Stimulated activated naive CD4-positive, alpha-beta T cell (primary cell): Measurements from ENCODE around the gene ZNF236.
"Not testable (repeated sequence)": the region's sequence is repeated elsewhere in the genome, so short reads cannot be mapped to it uniquely, and the experiment has no call there.

ENCODE experiments used
- DNase-seq, 6 experiments: peaks; one replicate each; lab custom pipeline; 2025; lab: John Stamatoyannopoulos, UW

The ZNF236 gene

DNA sequence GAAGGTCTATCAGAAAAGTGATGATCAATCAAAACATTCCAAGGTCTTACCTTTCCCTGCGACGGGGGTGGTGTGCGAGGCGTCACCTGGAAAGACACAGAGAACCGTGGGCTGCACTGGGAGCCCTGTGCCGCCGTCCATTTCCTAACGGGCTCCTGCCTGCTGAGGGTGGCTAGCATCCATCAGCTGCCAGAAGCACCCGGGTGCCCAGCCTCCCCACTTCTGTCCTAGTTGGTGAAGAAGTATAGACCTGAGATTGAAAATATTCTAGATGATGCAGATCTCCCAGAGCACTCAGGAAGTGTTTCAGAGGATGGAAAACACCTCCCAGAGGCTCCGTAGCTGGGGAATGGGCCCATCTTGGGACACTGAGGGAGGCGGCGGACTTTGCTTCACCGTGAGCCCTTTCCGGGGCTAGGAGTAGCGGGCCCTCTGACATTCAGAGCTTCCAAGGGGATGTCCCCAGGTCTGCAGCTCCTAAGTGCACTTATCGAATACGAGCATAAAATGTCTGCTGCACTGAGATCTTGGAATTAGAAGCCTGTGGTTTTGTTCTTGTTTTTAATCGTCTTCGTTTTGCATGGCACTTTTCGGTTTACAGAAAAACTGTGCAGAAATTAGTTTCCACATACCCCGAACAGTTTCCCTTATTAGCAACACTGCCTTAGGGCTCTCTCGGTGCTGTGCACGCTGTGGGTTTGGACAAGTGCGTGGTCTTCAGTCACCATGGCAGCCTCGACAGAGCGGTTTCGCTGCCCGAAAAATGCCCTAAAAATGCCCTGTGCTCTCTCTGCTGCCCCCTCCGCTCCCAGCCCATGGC is 166.7 kb downstream of the ZNF236 start:
- no peak for DNase-seq

DNA sequence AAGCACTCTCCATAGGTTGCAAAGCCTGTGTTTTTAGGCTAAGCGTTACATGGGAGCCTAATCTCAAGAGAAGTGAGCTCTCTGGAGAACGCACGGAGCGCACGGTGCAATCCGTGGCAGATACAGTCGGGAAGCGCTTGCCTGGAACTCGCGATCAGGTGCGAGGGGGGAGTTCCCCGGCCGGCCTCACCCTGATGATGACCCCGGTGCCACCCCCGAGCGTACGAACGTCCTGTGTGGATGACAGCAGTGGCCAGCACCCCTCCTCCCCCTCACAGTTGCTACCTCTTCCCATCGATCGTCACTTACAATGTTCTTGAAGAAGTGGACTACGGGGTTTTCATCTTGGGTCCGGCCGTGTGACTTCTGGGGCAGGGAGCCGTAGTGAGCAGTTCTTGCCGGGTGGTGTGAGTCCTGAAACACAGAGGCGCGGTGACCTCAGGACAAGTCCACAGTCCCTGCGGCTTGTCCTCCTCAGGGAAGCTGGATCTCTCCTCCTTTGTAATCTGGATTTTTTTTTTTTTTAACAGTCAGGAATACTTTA is 167.4 kb downstream of the ZNF236 start:
- DNase-seq = no peak

DNA sequence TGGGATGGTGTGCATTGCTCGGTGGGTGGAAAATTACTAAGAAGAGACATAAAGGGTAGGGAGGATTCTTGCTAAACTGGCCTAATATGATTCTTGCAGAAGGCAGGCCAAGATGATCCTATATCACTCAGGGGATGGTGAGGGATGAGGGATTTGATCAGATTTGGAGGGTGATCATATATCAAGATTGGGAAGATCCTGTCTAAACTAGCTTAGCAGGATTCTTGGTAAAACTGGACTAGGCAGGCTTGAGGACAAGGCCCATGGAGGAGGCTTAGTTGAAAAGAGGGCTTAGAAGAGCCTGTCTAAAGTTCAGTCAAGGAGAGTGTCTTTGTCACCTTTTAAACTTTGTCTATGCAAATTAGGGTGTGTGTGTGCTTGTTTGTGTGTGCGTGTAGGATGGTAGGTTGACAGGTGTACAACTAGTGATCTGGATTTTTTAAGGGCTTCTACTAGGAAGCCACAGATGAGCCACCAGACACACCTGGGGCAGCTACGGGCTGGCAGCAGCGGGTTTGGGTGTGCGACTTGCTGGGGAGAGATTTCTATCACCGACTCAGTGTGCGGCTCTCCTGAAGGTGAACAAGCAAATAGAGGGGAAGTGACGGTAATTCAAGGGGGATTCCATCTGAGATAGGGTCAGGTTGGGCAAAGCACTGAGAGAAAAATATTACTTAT is 168.1 kb downstream of the ZNF236 start:
- not testable (repeated sequence) for DNase-seq

DNA sequence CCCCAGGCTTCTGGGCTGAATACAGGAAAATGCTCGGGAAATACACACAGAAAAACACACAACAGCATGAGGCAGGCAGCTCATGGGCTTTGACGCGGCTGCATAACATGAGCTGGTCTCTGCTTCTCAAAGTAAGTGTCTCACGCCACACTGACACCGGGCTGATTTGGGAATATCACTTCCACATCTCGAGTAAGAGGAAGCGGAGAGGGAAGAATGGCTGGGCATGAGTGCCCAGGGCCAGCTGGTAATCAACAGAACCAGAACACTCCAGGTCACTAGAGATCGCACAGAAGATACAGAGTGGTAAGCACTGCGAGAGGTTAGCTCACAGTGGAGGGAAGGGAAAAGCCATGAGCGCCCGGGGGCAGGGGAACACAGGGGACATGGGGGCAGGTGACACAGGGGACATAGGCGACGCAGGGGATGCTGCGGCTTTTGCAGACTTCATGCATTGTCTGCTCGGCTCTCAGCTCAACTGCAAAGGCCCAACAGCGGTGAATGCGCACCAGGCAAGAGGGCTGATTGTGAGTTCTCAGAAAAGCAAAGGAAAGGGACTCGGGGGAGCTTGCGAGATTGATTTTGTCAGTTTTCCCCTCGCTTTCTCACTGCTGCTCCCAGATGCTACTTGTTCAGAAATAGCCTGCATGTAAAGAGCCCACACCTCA is 168.8 kb downstream of the ZNF236 start:
- no peak for DNase-seq

DNA sequence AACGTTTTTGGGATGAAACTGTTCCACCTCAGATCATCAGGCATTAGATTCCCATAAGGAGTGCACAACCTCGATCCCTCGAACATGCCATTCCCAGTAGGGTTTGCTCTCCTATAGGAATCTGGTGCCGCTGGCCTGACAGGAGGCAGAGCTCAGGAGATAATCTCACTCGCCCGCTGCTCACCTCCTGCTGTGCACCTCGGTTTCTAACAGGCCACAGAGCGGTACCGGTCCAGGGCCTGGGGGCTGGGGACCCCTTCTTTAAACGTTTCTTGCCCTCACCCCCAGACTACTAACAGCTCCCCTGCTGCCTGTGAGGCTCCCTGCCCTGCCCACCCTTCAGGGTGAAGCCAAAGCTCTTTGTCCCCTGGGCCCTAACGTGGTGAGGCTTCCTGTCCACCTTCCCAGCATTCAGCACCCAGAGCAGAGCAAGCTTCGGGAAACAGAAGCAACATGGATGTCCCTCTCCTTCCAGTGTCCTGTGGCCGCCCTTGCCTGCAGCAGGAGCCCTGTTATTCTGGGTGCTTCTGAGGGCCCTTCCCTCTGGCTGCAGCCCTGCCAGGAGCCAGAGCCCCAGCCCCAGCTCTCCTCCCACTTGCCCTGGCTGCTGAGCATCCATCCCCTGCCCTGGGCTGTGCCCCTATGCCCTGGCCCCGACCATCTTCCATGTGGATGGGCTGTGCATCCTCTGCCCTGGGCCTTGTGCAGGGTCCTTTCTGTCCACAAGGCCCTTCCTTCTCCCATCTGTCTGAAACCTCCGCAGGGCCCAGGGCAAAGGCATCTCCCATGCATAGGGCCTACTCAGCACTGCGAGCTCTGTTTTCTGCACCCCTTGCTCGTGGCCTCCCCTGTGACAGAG is 170.1 kb downstream of the ZNF236 start:
- DNase-seq = no peak

DNA sequence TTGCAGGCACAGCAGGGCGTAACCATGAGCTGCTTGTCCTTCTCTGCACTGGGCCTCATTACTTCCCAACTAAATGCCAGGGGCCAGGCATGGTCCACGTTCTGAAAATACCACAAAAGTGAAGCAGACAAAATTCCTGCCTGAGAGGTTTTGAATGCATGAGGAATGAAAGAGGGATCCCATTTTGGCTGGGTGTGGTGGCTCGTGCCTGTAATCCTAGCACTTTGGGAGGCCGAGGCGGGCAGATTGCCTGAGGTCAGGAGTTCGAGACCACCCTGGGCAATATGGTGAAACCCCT is 170.7 kb downstream of the ZNF236 start:
- no peak for DNase-seq

DNA sequence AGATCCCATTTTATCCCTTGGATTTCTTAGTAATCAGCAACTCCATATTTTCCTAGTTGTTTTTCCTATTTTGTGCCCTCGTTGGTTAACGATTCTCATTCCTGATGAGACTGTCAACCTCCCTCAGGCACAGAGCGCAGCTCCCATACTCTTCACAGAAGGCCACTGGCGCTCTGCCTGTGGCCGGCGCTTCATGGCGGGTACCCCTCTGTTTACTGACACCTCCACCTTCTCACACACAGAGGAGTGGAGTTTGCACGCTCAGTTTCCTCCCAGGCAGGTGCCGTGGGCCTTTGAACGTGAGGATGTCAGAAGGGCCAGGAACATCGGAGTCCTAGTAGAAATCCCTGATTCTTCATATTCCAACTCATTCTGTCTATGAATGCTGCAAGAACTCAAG is 171.2 kb downstream of the ZNF236 start:
- no peak for DNase-seq

DNA sequence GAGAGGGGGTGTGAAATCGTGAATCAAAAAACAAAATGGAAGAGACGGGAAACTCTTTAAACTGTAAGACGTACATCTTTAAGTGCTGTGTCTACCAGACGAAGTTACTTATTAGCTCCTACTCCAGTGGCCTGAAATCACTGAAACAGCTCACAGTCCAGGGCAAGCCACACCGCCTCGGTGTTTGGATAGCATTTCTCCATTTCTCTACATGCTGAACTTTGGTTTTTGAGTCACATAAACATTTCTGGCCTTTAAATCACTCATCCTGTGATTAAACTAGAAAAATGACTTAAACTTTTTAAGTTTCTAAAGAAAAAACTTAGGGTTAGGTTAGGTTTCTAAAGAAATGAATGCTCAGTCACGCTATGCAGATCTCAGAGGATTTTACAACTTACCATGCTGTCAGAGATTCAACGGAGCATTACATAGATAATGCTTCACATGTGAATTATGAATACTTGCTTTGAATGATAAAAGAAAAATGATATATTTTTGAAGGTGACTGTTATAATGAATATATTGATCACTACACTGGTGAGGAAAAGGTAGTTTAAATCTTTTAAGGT is 171.8 kb downstream of the ZNF236 start:
- DNase-seq = no peak

DNA sequence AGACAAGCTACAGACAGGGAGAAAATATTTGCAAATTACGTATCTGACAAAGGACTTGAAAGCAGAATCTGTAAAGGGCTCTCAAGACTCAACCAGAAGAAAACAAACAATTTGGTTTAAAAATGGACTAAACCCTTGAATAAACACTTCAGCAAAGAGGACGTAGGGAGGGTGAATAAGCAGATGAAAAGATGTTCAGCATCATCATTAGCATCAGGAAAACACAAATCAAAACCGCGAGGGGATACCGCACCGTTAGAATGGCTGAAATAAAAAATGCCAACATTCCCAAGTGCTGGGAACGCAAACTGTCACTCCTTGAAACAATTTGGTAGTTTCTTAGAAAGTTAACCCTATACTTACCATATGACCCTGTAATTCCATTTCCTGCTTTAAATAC is 173.5 kb downstream of the ZNF236 start:
- no peak for DNase-seq

DNA sequence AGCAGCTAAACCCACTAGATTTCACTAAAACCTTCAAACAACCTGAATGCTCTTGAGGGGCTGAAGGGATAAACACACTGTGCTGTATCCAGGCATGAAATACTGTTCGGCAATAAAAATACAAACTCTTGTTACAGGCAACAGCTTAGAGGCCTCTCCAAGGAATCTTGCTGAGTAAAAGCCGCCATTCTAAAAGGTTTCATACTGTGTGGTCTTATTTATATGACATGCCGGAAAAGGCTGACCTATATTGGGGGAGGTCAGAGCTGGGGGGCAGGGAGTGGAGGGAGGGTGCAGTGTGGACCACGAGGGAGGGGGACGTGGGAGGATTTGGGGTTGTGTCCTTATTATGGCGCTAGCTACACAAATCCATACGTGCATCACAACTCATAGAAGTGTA is 174.1 kb downstream of the ZNF236 start:
- DNase-seq = no peak

DNA sequence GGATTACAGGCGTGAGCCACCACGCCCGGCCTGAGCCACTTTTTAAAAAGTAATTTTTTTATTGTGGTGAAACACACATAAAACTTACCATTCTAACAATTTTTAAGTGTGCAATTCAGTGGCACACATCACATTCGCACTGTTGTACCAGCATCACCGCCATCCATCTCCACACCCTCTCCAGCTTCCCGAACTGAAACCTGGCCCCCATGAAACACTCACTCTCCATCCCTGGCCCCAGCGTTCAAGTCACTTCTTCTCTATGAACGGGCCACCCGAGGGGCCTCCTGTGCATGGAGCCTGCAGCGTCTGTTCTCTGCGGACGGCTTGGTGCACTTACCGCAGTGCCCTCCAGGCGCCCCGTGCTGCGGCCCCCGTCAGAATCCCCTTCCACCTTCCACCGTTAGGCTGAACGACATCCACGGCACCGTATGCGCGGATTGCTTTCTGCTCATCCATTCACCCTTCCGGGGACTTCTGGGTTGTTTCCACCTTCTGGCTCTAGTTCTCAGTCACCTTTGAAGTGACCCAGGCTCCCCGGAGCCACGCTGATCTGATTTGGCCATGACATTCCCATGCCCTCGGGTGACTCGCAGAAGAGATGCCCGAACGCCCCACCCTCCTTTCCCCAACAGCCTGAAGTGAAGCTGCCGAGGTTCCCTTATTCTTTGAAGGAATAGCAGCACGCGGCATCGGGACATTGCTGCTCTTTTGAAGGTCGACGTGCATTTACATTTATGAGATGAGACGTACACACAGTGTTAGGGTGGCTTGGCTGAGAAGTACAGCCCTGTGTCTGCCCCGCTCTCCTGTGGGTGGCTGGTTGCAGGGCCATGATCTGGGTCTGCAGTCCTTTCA is 175.8 kb downstream of the ZNF236 start:
- no peak for DNase-seq

DNA sequence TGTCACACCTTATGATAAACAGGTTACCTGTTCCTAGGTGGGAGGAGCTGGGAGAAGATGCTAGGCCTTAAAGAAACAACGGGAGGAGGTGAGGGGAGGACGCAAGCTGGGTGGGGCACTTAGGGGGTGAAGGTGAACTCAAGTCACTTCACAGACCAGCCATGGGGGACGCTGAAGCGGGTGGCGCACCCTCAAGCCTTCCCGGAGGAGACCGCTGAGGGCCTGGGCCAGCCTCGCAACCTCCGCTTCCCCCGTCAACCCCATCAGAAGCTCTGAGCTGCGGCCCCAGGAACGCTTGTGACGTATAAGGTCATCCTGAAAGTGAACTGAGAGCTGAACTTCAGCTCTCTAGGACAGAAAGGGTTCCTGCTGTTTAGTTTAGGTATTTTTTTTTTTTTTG is 176.7 kb downstream of the ZNF236 start:
- DNase-seq = no peak

DNA sequence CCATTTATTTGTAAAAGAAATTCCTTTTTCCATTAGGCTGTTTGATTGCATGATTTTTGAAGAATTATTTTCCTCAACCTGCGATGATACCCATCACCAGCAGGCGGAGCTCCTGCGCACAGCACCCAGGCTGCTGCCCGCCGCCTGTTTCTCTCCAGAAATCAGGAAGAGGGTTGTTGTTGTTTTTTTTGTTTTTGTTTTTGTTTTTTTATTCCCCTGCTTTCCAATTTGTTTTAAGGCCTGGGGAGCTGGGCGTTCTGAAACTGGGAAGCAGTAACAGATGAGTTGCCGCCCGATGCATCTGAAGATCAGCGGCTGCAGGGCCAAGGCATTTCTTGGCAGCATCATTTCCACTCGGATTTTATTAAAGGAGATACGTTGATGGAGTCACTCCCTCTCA is 178.2 kb downstream of the ZNF236 start:
- peak in 5 of 6 experiments; percentile 14 to 55 (median 26) for DNase-seq

DNA sequence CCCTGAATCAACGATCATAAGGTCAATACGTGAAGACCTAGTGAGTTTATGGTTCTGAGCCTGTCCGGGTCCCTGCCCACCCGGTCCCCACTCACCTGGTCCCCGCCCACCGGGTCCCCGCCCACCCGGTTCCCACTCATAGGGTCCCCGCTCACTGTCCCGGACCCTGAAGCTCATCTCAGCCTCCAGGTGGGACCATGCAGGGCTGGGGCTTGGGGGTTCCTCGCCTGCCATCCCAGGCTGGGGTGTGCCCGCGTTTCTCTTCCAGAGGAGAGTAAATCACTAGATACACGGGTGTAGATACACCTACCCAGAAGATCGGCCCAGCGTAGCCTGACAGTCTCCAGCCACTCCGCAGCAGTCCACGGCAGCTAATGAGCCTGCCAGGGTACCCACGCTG is 178.7 kb downstream of the ZNF236 start:
- DNase-seq = no peak

DNA sequence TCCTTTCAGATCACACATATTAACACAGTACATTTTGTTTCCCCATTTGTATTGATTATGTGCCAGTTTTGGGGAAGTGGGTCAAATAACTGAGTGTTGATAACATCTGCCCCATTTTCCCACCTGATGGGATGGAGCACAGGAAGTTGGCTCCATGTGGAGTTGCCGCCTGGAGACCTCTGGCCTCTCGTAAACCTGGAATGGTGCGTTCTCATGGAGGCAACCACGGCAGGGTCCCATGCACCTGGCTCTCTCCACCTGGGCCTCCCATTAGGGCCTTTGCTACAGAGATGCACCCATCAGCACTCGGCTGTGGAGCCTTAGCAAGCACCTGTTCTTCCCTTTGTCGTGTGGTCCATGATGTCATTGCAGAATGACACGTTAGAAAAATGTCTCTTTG is 179.6 kb downstream of the ZNF236 start:
- DNase-seq = no peak

DNA sequence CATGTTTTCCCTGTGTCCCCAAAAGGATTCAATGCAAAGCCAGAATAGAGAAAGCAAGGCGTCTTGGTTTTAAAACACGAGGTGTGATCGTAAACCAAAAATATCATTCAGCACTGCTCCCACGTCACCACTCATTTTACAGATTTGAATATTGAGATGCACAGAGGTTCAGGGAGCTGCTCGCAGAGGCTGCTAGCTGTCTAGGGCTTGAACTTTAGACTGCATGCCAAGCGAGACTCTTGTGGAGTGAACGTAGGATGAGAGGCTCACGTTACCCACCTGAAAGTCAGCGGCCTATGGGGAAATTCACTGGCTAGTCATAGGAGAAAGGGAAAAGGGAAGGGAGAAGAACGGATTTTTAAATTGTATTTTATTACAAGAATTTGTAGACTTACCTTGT is 180.1 kb downstream of the ZNF236 start:
- DNase-seq = no peak

DNA sequence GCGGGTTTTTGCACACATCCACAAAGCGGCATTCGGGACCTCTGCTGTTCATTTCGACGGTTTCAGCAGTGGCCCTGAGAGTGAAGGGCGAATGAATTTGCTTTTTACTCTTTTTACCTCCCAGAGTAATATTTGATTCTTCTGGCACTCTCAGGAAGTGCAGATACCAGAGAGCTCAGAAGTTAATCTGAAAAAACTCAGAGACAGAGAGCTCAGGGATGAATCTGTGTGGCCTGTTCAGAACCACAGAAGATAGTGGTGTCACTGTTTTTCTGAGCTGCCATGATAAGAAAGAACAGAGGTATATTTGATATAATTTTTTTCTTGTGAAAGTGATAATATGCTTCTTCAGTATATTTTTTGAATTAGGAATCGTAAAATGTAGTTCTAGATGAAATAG is 181.0 kb downstream of the ZNF236 start:
- DNase-seq = no peak

DNA sequence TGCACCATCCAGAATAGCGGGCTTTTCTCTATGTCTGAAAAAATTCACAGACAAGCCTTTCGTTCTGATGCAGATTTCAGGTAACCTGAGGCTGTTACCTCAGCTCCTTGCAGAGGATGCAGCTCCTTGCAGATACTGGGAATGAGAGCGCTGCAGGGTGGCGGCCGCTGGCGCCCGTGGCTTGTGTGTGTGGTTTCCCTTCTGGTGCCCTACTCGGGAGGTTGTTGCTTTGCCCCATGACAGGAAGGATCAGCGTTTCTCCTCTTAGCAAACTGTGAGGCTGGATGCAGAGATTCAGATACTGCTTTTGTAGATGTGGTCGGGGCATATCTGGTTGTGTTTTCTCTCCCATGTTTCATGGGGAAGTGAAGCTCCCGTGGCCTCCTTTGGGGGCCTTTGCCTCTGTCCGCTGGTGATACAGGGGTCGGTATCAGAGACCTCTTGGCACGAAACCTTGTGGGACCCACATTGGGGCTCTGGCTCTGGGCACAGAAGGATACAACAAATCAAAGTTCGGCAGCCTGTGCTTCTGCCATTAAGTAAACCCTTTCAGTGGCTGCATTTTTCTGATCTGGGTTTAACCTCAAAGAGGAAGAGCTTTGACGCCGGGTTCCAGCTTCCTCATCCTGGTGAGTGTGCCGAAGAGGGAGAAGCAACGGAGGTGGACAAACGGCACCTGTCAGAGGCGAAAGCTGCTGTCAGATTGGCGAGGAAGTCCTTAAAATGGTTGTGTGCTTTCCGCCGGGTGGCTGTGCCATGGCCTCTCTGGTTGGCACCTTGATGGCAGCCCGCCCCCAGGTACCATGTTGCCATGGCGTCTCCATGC is 182.4 kb downstream of the ZNF236 start:
- peak in 3 of 6 experiments; percentile 10 to 39 (median 19) for DNase-seq

DNA sequence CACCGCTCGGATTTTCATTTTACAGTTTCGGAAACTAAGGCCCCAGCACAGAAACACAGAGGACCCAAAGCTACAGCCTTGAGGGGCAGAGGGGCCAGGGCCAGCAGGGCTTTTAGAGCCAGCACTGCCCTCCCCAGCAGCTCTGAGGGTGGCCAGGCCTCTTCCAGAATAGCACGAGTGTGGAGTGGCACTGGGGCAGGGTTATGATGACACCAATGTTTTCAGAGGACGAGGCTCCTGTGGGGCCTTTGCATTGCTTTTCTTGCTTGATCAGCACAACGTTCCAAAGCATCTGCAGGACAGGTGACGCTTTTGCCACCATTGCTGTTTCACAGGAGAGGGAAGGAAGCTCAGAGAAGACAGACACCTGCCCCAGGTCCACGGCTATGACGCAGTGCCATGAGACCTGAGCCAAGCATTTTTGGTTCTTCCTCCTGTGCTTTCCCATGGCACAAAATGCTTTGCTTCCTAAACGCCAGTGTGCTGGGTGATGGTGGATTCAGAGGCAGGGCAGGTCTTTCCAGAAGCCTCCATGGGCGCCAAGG is 183.4 kb downstream of the ZNF236 start:
- DNase-seq = no peak
